HG02759 (cell line): Measurements from ENCODE around the gene CUBN.
"Not testable (repeated sequence)": the region's sequence is repeated elsewhere in the genome, so short reads cannot be mapped to it uniquely, and the experiment has no call there.

Experiments
- ATAC-seq: cut with Tn5 transposase; IDR thresholded peaks from one replicate; pipeline ENCODE4 v1.9.1; 2021; ENCODE audit warnings: mild to moderate bottlenecking, moderate library complexity; ENCODE audit not compliant: unreplicated experiment

Gene CUBN

DNA sequence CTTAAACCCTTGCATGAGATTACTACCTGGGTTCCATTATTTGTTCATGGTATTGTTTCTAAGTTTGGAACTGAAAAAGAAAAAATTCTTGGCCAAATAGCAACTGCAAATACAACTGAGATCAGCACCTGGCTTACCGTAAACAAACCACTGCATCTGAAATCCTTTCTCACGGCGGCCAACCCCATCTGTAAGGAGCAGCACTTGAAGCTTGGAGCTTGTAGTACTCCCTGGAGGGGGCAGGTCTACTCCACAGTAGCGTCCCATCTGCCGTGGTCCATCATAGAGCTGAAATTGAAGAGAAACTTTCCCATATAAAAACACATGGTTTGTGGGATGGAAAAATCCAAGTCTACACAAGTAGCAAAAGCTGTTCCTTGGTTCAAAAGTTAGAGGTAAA is 109.9 kb downstream of the CUBN start:
- no peak for ATAC-seq

DNA sequence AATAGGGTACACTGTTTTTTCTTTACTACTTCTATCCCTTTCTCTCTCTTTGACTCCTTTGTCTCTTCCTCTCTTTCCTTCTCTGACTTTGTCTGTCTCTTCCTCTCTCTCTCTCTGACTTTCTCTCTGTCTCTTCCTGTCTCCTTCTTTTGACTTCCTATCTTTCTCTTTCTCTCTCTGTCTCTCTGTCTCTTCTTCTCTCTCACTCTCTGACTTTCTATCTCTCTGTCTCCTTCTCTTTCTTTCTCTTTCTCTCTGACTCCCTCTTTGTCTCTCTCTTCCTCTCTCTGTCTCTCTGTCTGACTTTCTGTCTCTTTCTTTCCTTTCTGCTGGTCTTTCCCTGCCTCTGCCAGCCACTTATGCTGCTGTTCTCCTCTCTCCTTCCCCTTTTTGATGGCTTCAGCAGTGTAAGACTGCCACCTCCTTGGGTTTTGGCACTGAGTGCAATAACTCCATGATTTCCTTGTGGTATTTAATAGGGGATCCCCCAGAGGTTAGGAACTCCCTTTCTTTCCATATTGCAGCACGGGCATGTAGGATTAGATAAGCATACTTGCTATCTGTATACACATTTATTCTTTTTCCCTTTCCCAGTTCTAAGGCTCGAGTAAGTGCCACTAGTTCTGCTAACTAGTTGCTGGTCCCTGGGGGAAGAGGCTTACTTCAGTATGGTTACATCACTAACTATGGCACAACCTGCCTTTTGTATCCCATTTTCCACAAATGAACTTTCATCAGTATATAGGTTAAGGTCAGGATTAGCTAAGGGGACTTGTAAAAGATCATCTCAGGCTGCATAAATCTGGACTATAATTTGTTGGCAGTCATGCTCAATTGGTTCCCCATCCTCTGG is 116.3 kb downstream of the CUBN start:
- not testable (repeated sequence) for ATAC-seq

DNA sequence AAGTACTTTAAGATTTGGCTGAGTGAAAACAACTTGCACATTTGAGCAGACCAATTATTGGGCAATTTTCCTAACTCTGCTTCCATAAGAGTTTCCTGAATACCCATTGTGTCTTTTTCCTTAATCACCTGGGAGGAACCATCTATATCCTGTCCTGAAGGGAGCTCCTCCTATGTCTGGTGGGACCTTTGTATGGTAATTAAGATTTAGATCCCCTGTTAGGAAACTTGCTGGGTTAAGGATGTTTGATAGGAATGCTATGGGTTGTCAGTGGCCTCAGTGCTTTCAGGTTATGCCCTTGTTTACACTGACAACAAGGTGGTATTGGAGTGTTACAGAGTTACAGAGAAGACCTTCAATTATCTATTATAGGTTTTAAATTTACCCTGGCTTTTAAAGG is 116.9 kb downstream of the CUBN start:
- not testable (repeated sequence) for ATAC-seq

DNA sequence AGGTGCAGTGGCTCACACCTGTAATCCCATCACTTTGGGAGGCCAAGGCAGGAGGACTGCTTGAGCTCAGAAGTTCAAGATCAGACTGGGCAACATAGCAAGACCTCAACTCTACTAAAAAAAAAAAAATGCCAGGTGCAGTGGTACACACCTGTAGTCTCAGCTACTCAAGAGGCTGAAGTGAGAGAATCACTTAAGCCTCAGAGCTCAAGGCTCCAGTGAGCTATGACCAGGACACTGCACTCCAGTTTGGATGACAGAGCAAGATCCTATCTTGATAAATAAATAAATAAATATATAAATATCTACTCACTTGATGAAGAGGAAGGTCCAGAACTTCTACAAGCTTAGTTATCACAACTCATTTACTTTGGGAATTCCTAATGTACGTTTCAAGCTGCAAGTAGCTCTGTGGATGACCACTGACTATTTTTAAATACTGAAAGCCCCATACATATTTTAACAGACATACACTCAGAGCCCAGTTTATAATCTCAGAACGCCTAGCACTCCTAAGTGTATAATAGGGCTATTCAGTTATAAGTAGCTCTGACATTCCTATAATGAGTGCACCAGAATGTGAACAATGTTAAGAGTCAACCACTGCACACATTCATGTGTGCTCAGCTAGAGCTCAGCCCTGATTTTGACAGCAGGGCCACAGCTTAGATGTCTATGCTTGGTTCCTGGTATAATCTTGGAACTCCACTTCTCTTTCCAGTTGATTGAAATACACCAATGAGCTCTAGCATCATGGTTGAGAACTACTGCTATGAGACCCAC is 119.1 kb downstream of the CUBN start:
- no peak for ATAC-seq

DNA sequence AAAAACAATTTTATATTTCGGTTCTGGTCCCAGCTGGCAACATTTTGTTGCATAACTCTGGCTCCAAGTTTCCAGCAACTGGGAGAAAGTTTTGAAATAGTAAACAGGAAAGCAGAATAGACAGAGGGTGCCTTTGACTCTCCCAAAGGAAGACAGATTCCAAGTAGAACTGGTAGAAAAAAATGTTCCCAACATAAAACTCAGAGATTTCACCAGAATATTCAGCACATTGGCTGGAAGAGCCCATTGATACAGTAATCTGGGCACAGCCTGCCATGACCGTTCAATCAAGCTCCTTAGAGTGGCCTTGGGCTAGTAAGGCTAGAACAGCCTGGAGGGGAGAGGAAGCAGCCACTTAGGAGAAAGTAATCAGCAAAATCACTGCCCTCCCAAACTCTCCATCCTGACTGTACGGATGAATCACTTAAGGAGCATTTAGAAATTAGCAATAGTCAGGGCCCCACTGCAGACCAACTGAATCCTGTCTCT is 120.4 kb downstream of the CUBN start:
- no peak for ATAC-seq

DNA sequence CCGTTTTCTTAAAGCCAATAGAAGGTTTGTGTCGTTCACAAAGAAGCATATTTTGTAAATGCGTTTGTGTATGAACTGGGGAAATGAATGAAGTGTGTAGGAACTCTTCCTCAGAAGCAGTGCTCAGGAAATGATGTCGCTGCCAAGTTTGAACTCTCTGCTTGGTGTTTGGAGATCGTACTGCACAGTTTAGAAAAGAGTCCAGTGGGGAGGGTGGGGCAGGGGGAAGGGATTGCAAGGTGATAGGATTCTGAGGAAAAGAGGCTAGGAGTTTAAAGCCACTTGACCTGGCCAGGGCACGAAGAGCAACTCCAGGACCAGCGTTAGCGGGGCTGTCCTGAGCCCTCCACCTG is 122.2 kb downstream of the CUBN start:
- ATAC-seq, result no peak

DNA sequence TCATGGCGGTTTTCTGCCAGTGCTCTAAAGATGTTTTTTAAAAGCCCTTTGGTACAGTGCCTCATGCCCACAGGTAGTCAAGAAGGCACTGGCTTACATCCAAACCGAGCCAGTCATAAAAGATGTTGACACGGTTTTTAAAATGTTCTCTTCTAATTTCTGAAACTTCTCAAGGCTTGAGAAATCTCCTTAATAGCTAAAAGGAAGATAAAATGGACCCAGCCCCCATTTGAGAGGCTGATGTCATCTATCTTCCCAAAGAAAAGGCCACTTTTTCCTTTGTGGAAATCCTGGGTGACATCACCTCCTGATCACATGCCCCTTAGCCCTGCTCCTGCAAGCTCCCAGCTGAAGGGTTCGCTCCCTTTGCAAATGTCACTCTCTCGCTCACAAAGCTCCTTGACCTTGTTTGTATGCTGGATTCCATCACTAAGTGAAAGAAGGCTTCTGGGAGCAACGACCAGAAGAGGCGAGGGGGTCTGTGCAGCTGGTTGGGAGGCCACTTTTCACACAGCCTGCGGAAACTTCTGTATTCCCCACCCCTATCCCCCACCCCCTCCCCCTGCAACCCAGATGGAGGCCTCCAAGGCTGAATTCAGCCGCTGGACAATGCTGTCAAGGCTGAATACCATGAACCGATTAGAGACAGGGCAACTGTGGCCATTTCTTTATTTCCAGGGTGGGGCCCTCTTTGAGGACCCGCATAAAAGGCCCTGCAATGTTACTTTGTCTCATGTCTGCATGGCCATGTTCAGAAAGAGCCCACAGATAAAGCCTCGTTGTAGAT is 122.8 kb downstream of the CUBN start:
- no peak for ATAC-seq

- no peak for ATAC-seq
Measured at GRCh38 chr10:17005621-17006566, 123.7 kb downstream of the CUBN start.

DNA sequence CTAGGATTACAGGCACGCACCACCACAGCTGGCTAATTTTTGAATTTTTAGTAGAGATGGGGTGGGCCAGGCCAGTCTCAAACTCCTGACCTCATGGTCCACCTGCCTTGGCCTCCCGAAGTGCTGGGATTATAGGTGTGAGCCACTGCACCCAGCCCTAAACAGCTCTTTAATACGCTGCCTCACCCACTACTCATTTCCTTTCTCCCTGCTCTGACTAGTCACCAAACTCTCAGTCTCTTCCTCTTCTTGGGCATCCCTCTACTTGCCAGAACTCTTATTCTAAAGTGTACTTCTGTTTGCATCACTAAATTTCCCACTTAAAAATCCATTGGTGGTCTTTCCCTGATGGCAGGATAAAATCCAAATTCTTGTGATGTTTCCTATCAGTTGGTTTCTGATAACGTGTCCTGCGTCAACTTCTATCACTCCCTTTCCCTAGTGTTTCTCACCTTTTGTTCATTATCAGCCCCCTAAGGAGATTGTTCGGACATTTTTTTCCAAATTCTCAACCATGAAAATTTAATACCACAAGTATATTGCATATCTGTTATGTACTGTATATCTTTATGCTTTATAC is 124.7 kb downstream of the CUBN start:
- ATAC-seq, result no peak

DNA sequence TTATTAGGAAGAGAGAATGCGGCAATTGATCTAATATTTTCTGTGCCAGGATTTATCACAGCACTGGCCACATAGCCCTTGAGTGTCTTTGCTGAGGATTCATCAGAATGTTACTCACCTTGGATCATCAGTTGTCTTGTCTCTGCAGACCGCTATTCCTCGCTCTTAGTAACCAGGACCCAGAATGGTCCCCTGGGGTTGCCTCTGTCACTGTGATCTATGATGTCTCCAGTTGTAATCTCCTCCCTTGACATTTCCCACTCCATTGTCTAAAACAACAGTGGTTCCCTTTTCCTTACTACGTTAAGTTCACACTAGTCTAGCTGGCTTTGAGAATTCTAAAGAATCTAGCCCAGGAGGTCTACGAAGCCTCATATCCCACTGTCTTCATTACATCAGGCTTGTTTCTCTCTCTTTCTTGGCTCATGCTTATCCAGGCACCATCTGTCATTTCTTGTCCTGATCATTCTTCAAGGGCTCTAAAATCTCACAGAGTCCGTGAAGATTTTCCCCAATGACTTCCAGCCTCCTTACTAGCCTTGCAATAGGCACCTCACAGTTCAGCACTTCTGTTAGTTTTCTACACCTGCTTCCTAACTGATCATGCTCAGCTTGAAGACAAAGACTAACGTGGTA is 125.8 kb downstream of the CUBN start:
- ATAC-seq, result no peak

- no peak for ATAC-seq
Measured at GRCh38 chr10:17003151-17003550, 126.5 kb downstream of the CUBN start.

- ATAC-seq, result peak; percentile 71
Measured at GRCh38 chr10:17001961-17002749, 127.5 kb downstream of the CUBN start.

GRCh38 chr10:17001297-17001744 is 128.3 kb downstream of the CUBN start:
- ATAC-seq, result no peak

DNA sequence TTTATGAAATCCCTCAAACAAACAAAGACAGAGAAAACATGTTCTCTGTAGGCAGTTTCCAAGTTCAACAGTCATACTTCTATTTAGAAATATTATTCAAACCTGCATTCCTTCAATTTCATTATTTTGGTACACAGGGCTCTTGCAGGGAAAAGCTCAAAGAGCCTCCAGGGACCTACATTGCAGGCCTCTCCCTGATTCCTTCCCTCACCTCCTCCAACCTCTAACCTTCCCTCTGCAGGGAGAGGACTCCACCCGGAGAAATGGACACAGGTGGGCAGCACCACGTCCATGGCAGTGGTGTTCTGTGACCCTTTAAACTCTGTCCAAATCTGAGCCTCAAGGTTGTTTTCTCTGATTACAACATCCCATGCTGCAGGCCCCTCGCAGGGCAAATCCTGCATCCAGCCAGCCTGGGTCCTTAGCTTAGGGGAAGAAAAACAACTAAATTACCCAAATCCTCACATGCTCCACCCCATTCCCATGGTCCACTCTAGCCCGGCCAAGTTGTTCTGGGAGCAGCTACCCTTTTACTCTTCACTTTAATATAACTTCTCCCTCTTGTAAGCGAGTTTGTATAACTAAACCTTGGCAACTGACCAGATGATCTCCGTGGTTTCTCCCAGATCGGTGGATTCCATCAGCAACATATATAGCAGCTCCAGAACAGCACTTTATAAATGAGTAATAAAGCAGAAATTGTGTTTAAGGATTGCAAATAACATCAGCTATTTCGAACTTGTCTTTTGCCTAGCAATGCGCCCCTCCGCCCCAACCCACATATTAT is 129.8 kb downstream of the CUBN start:
- ATAC-seq, result no peak

DNA sequence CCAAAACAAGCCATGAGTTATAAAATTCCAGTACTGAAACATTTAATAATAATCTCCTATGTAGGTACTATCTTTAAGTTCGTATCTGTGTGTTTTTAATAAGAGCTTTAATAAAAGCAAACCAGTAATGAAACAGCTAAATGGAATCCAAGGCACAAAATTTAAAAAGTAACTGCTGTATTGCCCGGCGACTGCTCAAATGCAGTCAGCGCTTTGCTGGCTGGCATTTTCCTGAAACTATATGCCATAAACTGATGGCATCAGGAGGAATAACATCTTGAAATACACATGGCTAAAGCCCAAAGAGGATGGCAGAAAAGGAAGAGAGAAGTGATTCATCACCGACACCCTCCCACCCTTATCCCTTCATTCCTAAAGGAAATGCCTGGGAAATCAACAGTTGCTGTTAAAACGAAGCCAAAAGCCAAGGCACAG is 133.1 kb downstream of the CUBN start:
- ATAC-seq, result no peak

GRCh38 chr10:16995867-16996529 is 133.6 kb downstream of the CUBN start:
- ATAC-seq, result no peak

DNA sequence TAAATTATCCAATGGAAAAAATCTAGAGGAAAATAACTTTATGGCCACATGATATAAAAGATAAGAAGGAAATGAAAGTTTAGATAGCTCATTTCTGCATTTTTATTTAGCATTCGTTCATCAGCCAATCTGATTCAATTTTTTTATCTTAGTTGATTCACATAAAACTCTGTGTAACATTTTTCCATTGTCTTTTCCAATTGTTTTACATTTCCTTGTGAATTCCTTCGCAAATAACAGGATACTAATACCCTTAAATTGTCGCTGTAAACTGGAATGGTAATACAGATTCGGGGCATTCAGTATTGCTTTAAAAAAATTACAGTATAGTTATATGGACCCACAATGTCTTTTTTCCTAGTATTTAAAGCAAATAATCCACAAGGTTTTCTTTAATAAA is 136.4 kb downstream of the CUBN start:
- no peak for ATAC-seq
